CD4-positive, alpha-beta T cell (primary cell): ENCODE data around the gene SOX15. TPM values are rescaled to one million over a fixed set of nuclear protein-coding genes. Genes with fewer than 3 reads are reported as not detected.

Source experiments
- ATAC-seq: fragments of 200-7000 bp; cut with Tn5 transposase; one replicate; pipeline ENCODE4 v1.10.0; 2022; ENCODE audit warnings: mild to moderate bottlenecking; ENCODE audit not compliant: poor library complexity
- CTCF ChIA-PET: fragments of 350-600 bp; sonication (Branson Sonifier 250); formaldehyde crosslinking; loops from one replicate; lab custom pipeline; 2021; ENCODE audit warnings: antibody characterized with exemption, inconsistent platforms; lab: Charles Lee
- POLR2A ChIA-PET: fragments of 350-600 bp; sonication (Branson Sonifier 250); formaldehyde crosslinking; loops from one replicate; lab custom pipeline; 2021; ENCODE audit warnings: antibody characterized with exemption, inconsistent platforms; lab: Charles Lee
- DNase-seq, 14 experiments: peaks; one replicate each; pipeline ENCODE4 v3.0.0-alpha.2; 2013 to 2020; ENCODE audit warnings: mixed read lengths in 2 of 14
- H3K27ac ChIP-seq, 2 donors: one replicate each; pipeline versions ENCODE4 v1.5.1 to v1.7.0; 2013; ENCODE audit warnings: low read length in 2 of 2, low read depth in 1 of 2, mild to moderate bottlenecking in 1 of 2
- H3K27me3 ChIP-seq, 2 experiments: 1 replicate in 1 of 2; 2 replicates in 1 of 2; pipeline versions ENCODE4 v1.6.1 to v1.7.0; 2013; ENCODE audit warnings: low read length in 2 of 2, control low read depth in 1 of 2, mild to moderate bottlenecking in 1 of 2, moderate library complexity in 1 of 2; ENCODE audit not compliant: insufficient read depth in 2 of 2, control insufficient read depth in 1 of 2
- H3K36me3 ChIP-seq: one replicate; pipeline ENCODE4 v1.6.1; 2013; ENCODE audit warnings: low read length, control low read depth; ENCODE audit not compliant: insufficient read depth
- H3K4me1 ChIP-seq: one replicate; pipeline ENCODE4 v1.6.1; 2013; ENCODE audit warnings: low read length, control low read depth; ENCODE audit not compliant: insufficient read depth
- H3K4me3 ChIP-seq: one replicate; pipeline ENCODE4 v1.5.1; 2013; ENCODE audit warnings: mild to moderate bottlenecking, low read length, moderate library complexity
- H3K9me3 ChIP-seq, 2 experiments: 1 replicate in 1 of 2; 2 replicates in 1 of 2; pipeline versions ENCODE4 v1.6.1 to v1.7.0; 2013; ENCODE audit warnings: low read length in 2 of 2, mild to moderate bottlenecking in 2 of 2, control low read depth in 1 of 2, moderate library complexity in 1 of 2; ENCODE audit not compliant: control insufficient read depth in 1 of 2, insufficient read depth in 1 of 2
- H3K27ac Mint-ChIP-seq: one replicate; pipeline ENCODE4 v1.8.0; 2020; ENCODE audit warnings: mixed read lengths
- H3K27me3 Mint-ChIP-seq: one replicate; pipeline ENCODE4 v1.8.0; 2021; ENCODE audit warnings: mixed read lengths
- H3K36me3 Mint-ChIP-seq: one replicate; pipeline ENCODE4 v1.8.0; 2021; ENCODE audit warnings: low read depth, mixed read lengths
- H3K4me1 Mint-ChIP-seq: one replicate; pipeline ENCODE4 v1.8.0; 2021; ENCODE audit warnings: low read depth, mixed read lengths
- H3K4me3 Mint-ChIP-seq: one replicate; pipeline ENCODE4 v1.8.0; 2020; ENCODE audit warnings: mild to moderate bottlenecking, mixed read lengths
- H3K9me3 Mint-ChIP-seq: one replicate; pipeline ENCODE4 v1.8.0; 2020; ENCODE audit warnings: mixed read lengths
- CTCF ChIP-seq: fragments of 200-600 bp; IDR thresholded peaks from one replicate; pipeline ENCODE4 v1.8.0; 2022; ENCODE audit warnings: antibody characterized with exemption, mild to moderate bottlenecking
- intact Hi-C, 2 experiments: fragments of 100-400 bp; cut with DNase I in 1 of 2; cut with micrococcal nuclease in 1 of 2; formaldehyde crosslinking; loops; one replicate each; pipeline versions ENCODE4 v1.15.1 to v1.9.0; 2023 to 2025; cut with DNase I, micrococcal nuclease
- total RNA-seq, 174 experiments: library from RNA in 2 of 174; stranded (reverse) in 2 of 174; gene quantifications; one replicate each; pipeline ENCODE4 v1.2.3 and lab custom pipeline; 2021 to 2026

Gene SOX15
- total RNA-seq, 2 experiments from 2014 or later = 0.30 TPM; not detected in 1

GRCh38 chr17:7541074-7541621 lies 48.7 kb downstream of the SOX15 start:
- H3K4me1 Mint-ChIP-seq = no peaks in the 10 kb centered on the region
- peaks cover 4 to 13% of the 10 kb centered on the region in 2 experiments for H3K9me3 ChIP-seq
- ChIA-PET CTCF (no interaction called here), POLR2A (no interaction called here)
- no peak overlapping the region for H3K27ac Mint-ChIP-seq
- no peaks in the 10 kb centered on the region for H3K36me3 ChIP-seq
- no peak for ATAC-seq
- no peak overlapping the region for H3K27ac ChIP-seq
- H3K36me3 Mint-ChIP-seq = no peaks in the 10 kb centered on the region
- no peak overlapping the region for H3K4me3 Mint-ChIP-seq
- no peaks in the 10 kb centered on the region for H3K27me3 ChIP-seq
- no peaks in the 10 kb centered on the region for H3K27me3 Mint-ChIP-seq
- no peak for DNase-seq
- H3K4me3 ChIP-seq = no peak overlapping the region
- intact Hi-C loops = no loop called here
- no peaks in the 10 kb centered on the region for H3K4me1 ChIP-seq
- TF ChIP-seq CTCF = no peak
- no peaks in the 10 kb centered on the region for H3K9me3 Mint-ChIP-seq

- intact Hi-C loops = no loop called here
- no peaks in the 10 kb centered on the region for H3K36me3 ChIP-seq
- H3K4me3 ChIP-seq = no peak overlapping the region
- H3K4me1 ChIP-seq = no peaks in the 10 kb centered on the region
- H3K27me3 ChIP-seq = no peaks in the 10 kb centered on the region
- H3K4me1 Mint-ChIP-seq = no peaks in the 10 kb centered on the region
- no peak overlapping the region for H3K27ac Mint-ChIP-seq
- no peak for DNase-seq
- no peak for TF ChIP-seq CTCF
- no peaks in the 10 kb centered on the region for H3K27me3 Mint-ChIP-seq
- CTCF ChIA-PET = no interaction called here
- peaks cover 4 to 13% of the 10 kb centered on the region in 2 experiments for H3K9me3 ChIP-seq
- H3K36me3 Mint-ChIP-seq = no peaks in the 10 kb centered on the region
- H3K9me3 Mint-ChIP-seq = no peaks in the 10 kb centered on the region
- no peak overlapping the region for H3K27ac ChIP-seq
- ATAC-seq = no peak
- POLR2A ChIA-PET = no interaction called here
- H3K4me3 Mint-ChIP-seq = no peak overlapping the region
Measured at GRCh38 chr17:7538891-7539545, 50.9 kb downstream of the SOX15 start.

Other genes with a start within 250 kb of the SOX15 start
- gene KCTD11, start 237.9 kb downstream of the SOX15 start, total RNA-seq = 1 to 10 TPM; 1.3 to 1.6 TPM
- gene TMEM95, start 234.9 kb downstream of the SOX15 start, total RNA-seq = not detected
- 10 to 100 TPM; 11.0 to 12.4 TPM for gene TNK1, start 209.0 kb downstream of the SOX15 start, total RNA-seq
- gene PLSCR3, start 195.6 kb downstream of the SOX15 start, total RNA-seq = 10 to 100 TPM; 66.3 to 70.3 TPM
- 10 to 100 TPM; 29.0 to 29.4 TPM for gene TMEM256, start 186.0 kb downstream of the SOX15 start, total RNA-seq
- gene NLGN2, start 182.2 kb downstream of the SOX15 start, total RNA-seq = 1 to 10 TPM; 7.6 to 8.4 TPM
- not detected for gene SPEM1, start 169.8 kb downstream of the SOX15 start, total RNA-seq
- not detected for gene SPEM2, start 164.5 kb downstream of the SOX15 start, total RNA-seq
- not detected for gene SPEM3, start 161.2 kb downstream of the SOX15 start, total RNA-seq
- 1 to 10 TPM; 6.8 to 7.1 TPM for gene TMEM102, start 154.7 kb downstream of the SOX15 start, total RNA-seq
- gene FGF11, start 150.6 kb downstream of the SOX15 start, total RNA-seq = 1 to 10 TPM; 1.5 to 1.7 TPM
- 1 to 10 TPM; 1.6 to 2.2 TPM for gene CHRNB1, start 145.0 kb downstream of the SOX15 start, total RNA-seq
- 10 to 100 TPM; 55.1 to 55.6 TPM for gene ZBTB4, start 110.5 kb downstream of the SOX15 start, total RNA-seq
- under 1 TPM in 1 of 2 experiments, not detected in 1; 0.17 TPM for gene SLC35G6, start 108.6 kb downstream of the SOX15 start, total RNA-seq
- 100 to 1,000 TPM; 491 to 501 TPM for gene POLR2A, start 105.7 kb downstream of the SOX15 start, total RNA-seq
- gene TNFSF12, start 41.0 kb downstream of the SOX15 start, total RNA-seq = 10 to 100 TPM; 17.0 to 19.1 TPM
- gene TNFSF13, start 31.3 kb downstream of the SOX15 start, total RNA-seq = 1 to 10 TPM; 1.1 to 1.7 TPM
- 10 to 100 TPM; 27.7 to 28.9 TPM for gene SENP3, start 28.2 kb downstream of the SOX15 start, total RNA-seq
- under 1 TPM; 0.33 to 0.95 TPM for gene CD68, start 10.5 kb downstream of the SOX15 start, total RNA-seq
- 10 to 100 TPM; 12.0 to 12.9 TPM for gene MPDU1, start 6.2 kb downstream of the SOX15 start, total RNA-seq
- 10 to 100 TPM; 20.6 to 22.5 TPM for gene FXR2, start 24.8 kb upstream of the SOX15 start, total RNA-seq
- 10 to 100 TPM; 55.7 to 60.3 TPM for gene SAT2, start 37.7 kb upstream of the SOX15 start, total RNA-seq
- not detected for gene SHBG, start 40.0 kb upstream of the SOX15 start, total RNA-seq
- gene ATP1B2, start 60.8 kb upstream of the SOX15 start, total RNA-seq = under 1 TPM; 0.17 to 0.69 TPM
- gene TP53, start 97.4 kb upstream of the SOX15 start, total RNA-seq = 10 to 100 TPM; 25.8 to 26.0 TPM
- 1 to 10 TPM; 3.9 to 4.0 TPM for gene WRAP53, start 98.4 kb upstream of the SOX15 start, total RNA-seq
- not detected for gene EFNB3, start 115.1 kb upstream of the SOX15 start, total RNA-seq
- not detected for gene DNAH2, start 127.7 kb upstream of the SOX15 start, total RNA-seq
- gene KDM6B, start 244.1 kb upstream of the SOX15 start, total RNA-seq = 100 to 1,000 TPM; 189 to 191 TPM